ENCODE measurements around the gene AGT. TPM values are rescaled to one million over a fixed set of nuclear protein-coding genes. Genes with fewer than 3 reads are reported as not detected.

The AGT gene
- total RNA-seq, 1 donor from 2014 or later, result 74.5 TPM

DNA sequence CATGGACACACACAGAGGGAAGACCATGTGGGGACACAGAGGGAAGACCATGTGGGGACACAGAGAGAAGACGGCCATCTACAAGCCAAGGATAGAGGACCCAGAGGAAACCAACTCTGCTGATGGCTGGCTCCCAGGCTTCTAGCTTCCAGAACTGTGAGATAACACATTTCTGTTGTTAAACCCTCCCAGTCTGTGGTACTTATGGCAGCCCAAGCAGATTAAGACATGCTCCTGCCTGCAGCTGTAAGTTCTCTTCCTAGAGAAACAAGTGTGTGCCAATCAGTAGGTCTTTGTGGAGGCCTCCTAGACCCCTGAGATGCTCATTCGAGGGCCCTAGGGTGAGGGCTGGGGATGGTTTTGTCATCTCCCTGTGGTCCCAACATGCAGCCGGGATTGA is 2.7 kb downstream of the AGT start:
- intact Hi-C loops (cut with DNase I), result loop anchor here (5.0 kb wide), 1 partner anchor 61 kb away; no protein-coding TSS in a partner anchor

GRCh38 chr1:230710543-230710904 is 3.4 kb downstream of the AGT start:
- intact Hi-C loops (cut with DNase I), result loop anchor here (5.0 kb wide), 1 partner anchor 62 kb away; no protein-coding TSS in a partner anchor
- no peak for ATAC-seq
- no peak for DNase-seq (ENCODE audit: missing footprints)

More for the DNA sequence above, 2.7 kb downstream of the AGT start:
- DNase-seq (ENCODE audit: missing footprints) (no peak), ATAC-seq (no peak)

DNA sequence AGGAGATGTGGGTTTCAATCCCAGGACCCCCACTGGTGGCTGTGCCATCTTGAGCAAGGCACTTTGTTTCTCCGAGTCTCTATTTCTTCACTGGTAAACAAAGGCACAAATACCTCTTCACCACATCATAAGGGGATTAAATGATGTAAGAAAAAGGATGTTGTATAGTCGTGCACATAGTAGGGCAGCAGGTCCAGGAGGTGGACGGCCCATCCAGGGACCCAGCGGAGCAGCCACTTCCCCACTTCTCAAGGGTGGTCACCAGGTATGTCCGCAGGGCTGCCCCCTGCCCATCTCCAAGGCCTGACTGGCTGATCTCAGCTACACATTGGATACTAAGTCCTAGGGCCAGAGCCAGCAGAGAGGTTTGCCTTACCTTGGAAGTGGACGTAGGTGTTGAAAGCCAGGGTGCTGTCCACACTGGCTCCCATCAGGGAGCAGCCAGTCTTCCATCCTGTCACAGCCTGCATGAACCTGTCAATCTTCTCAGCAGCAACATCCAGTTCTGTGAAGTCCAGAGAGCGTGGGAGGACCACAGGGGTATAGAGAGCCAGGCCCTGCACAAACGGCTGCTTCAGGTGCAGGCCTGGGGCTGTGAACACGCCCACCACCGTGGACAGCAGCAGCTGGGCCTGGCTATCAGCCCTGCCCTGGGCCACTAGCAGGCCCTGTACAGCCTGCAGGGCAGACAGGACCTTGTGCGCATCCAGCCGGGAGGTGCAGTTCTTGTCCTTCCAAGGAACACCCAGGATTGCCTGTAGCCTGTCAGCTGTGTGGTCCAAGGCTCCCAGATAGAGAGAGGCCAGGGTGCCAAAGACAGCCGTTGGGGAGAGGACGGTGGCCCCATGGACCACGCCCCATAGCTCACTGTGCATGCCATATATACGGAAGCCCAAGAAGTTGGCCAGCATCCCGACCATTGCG is 4.0 kb downstream of the AGT start:
- ATAC-seq (no peak), DNase-seq (ENCODE audit: missing footprints) (no peak)
- intact Hi-C loops (cut with DNase I), result loop anchor here (5.0 kb wide), 1 partner anchor 62 kb away; no protein-coding TSS in a partner anchor

DNA sequence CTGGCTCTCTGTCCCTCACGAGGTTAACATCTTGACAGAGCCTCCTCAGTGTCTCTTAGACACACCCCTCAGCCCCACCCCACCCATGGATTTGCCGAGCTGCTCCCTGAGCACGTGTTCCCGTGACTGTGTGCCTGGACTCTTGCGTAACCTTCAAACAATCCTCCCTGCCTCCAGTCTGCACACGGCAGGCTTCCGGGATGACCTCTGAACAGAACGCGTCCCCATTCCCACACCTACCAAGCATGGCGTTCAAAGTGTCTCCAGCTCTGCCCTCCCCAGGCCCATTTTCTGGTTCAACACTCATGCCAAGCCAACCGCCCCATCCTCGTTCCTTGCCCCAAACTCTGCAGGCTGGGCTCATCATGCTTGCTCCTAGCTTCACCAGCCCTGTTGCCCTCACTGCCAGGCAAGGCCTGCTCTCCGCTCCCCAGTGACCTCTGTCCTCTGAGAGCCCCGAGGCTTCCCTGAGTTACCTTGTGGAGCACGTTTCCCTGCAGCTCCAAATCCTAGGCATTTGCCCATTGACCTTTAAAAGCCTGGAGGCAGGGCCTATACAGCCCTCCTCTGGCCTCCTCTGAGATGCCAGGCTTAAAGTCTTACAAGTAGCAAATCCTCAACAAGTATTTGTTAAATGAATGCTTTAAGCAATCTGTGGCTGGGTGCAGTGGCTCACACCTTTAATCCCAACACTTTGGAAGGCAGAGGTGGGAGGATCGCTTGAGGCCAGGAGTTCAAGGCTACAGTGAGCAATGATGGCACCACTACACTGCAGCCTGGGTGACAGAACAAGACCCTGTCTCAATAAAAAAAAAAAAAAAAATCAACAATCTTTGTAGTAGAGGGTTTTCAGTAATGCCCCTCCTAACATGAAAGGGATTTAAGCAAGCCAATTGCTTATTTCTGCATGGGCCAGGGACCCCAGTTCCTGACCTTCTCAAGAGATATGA is 5.0 kb downstream of the AGT start:
- peak; percentile 46 for ATAC-seq
- DNase-seq (ENCODE audit: missing footprints), result no peak
- intact Hi-C loops (cut with DNase I), result no loop called here

- intact Hi-C loops (cut with DNase I), result no loop called here
These were observed 5.9 kb downstream of the AGT start for GRCh38 chr1:230707732-230708630.

GRCh38 chr1:230706887-230707731 is 6.8 kb downstream of the AGT start:
- intact Hi-C loops (cut with DNase I), result no loop called here
- DNase-seq (ENCODE audit: missing footprints), result no peak
- no peak for ATAC-seq

More at GRCh38 chr1:230707732-230708630, 5.9 kb downstream of the AGT start:
- no peak for ATAC-seq
- DNase-seq (ENCODE audit: missing footprints), result no peak

GRCh38 chr1:230706020-230706699 is 7.8 kb downstream of the AGT start:
- intact Hi-C loops (cut with DNase I), result no loop called here
- ATAC-seq (no peak), DNase-seq (ENCODE audit: missing footprints) (no peak)

- DNase-seq (ENCODE audit: missing footprints), result no peak
- intact Hi-C loops (cut with DNase I), result no loop called here
- no peak for ATAC-seq
These were observed 8.5 kb downstream of the AGT start for GRCh38 chr1:230705289-230706019.

DNA sequence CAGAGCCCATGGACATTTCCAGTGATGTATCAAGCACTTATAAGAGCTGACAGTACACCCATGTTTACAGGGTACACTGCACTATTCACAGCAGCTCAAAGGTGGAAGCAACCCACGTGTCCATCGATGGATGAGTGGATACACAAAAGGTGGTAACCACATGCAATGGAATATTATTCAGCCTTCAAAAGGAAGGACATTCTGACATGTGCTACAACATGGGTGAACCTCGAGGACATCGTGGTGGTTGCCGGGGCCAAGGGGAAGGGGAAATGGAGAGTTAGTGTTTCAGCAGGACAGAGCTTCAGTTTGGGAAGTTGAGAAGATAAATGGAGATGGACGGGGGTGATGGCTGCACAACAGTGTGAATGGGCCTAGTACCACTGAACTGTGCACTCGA is 9.1 kb downstream of the AGT start:
- ATAC-seq (no peak), DNase-seq (ENCODE audit: missing footprints) (no peak)
- intact Hi-C loops (cut with DNase I), result no loop called here

DNA sequence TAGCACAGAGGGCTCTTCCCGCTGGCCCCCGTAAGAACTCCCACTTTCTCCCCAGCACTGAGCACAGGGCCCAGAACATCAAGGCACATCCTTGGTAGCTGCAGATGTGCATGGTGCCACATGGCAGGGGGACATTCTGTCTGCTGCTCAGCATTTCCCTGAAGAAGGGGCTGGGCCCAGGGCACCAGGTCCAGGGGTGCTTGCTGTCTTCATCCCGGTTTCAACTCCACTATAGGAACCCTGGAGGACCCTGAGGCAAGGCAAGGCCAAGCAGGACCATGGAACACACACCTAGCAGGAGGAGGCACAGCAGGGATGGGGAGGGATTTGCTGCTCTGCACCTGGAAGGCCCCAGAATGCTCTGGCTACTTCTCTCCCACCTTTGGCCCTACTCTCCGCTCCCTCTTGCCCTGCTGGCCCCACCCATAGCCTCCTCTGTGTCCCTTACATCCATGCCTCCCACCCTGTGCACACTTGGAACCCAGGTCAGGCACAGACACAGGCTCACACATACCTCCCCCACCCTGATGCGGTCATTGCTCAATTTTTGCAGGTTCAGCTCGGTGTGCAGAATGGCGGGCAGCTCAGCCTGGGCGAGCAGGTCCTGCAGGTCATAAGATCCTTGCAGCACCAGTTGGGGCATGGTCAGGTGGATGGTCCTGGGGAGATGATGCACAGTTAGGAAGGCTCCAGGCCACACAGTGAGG is 10.1 kb downstream of the AGT start:
- ATAC-seq (no peak), DNase-seq (ENCODE audit: missing footprints) (no peak)

GRCh38 chr1:230702934-230703678 is 10.8 kb downstream of the AGT start:
- intact Hi-C loops (cut with DNase I), result no loop called here
- no peak for DNase-seq (ENCODE audit: missing footprints)
- ATAC-seq, result no peak

More for the DNA sequence above, 10.1 kb downstream of the AGT start:
- intact Hi-C loops (cut with DNase I), result no loop called here

GRCh38 chr1:230701895-230702768 is 11.8 kb downstream of the AGT start:
- ATAC-seq (no peak), DNase-seq (ENCODE audit: missing footprints) (no peak)
- intact Hi-C loops (cut with DNase I), result no loop called here

- ATAC-seq, result no peak
- DNase-seq (ENCODE audit: missing footprints), result no peak
- intact Hi-C loops (cut with DNase I), result no loop called here
These were observed 12.5 kb downstream of the AGT start for GRCh38 chr1:230701434-230701833.

DNA sequence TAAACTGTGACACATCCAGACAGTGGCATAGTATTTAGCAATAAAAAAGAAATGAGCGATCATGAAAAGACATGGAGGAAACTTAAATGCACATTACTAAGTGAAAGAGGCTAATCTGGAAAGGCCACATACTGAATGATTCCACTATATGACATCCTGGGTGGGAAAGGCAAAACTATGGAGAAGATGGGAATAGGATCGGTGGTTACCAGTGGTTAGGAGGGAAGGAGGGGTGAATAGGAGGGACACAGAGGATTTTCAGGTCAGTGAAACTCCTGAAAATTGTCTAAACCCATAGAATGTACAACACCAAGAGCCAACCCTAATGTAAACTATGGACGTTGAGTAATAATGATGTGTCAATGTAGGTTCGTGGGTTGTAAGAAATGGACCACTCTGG is 13.8 kb downstream of the AGT start:
- ATAC-seq, result no peak
- no peak for DNase-seq (ENCODE audit: missing footprints)
- intact Hi-C loops (cut with DNase I), result no loop called here

Measured in Right ventricle myocardium inferior (tissue), 1 donor.